ENCODE results near the gene SDK2. TPM values are rescaled to one million over a fixed set of nuclear protein-coding genes. Genes with fewer than 3 reads are reported as not detected.

The SDK2 gene
- polyA plus RNA-seq, 1 of the 3 experiments (the other 2 are of a cell fraction) = 0.02 TPM

DNA sequence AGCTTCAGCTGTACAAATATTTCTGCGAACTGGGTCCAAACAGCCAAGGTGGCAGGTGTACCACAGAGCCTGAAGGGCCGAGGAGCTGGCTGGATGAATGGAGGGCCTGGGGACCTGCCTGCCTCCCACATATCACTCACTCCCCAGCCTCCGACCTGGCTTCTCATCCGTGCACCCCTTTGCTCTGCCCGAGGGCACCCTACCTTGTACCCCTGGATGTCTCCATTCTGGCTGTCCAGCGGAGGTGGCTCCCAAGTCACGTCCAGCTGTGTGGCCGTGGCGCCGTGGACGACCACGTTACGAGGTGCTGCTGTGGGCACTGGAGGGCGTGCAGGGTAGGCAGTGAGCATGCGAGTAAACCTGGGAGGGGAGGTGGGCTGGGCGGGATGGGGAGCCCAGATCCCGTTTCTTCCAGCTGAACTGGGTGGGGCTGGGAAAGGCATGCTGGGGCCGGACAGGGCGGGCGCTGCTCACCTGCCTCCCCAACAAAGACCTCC lies 265.2 kb downstream of the SDK2 start:
- Histone ChIP-seq H3K27me3 (ENCODE audit: insufficient read depth) (peaks cover 16% of the 10 kb centered on the region), H3K9me3 (no peaks in the 10 kb centered on the region), H3K4me3 (ENCODE audit: low read depth in 2 of 2, low read length in 1 of 2) (no peak overlapping the region), H2AFZ (ENCODE audit: low read depth) (no peak overlapping the region), H3K4me2 (no peak overlapping the region), H3K9ac (no peak overlapping the region), H4K20me1 (ENCODE audit: insufficient read depth) (no peaks in the 10 kb centered on the region), H3K36me3 (replicated peaks in 1 of 2; ENCODE audit: control insufficient read depth in 1 of 2, insufficient read depth in 2 of 2, low read length in 1 of 2) (no peaks in the 10 kb centered on the region), H3K9me2 (no peaks in the 10 kb centered on the region), H3F3A (replicated peaks; ENCODE audit: insufficient read depth) (no peaks in the 10 kb centered on the region), H3K79me2 (ENCODE audit: insufficient read depth) (no peaks in the 10 kb centered on the region), H3K4me1 (ENCODE audit: control insufficient read depth in 1 of 2, insufficient read depth in 2 of 2, low read depth in 1 of 2, low read length in 1 of 2) (no peaks in the 10 kb centered on the region), H3K27ac (ENCODE audit: low read depth in 2 of 2, low read length in 1 of 2) (no peak overlapping the region)
- CTCF ChIA-PET = interaction anchor here (0.6 to 20.6 kb wide), 5 partner anchors 9 to 819 kb away, joined by 3 to 691 read pairs (median 8); partner anchors contain the start of gene CPSF4L
- POLR2A ChIA-PET = no interaction called here
- TF ChIP-seq, protein P1, sequence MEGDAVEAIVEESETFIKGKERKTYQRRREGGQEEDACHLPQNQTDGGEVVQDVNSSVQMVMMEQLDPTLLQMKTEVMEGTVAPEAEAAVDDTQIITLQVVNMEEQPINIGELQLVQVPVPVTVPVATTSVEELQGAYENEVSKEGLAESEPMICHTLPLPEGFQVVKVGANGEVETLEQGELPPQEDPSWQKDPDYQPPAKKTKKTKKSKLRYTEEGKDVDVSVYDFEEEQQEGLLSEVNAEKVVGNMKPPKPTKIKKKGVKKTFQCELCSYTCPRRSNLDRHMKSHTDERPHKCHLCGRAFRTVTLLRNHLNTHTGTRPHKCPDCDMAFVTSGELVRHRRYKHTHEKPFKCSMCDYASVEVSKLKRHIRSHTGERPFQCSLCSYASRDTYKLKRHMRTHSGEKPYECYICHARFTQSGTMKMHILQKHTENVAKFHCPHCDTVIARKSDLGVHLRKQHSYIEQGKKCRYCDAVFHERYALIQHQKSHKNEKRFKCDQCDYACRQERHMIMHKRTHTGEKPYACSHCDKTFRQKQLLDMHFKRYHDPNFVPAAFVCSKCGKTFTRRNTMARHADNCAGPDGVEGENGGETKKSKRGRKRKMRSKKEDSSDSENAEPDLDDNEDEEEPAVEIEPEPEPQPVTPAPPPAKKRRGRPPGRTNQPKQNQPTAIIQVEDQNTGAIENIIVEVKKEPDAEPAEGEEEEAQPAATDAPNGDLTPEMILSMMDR (IDR thresholded peaks at IDR 0.05) = no peak
- TF ChIP-seq RXRA (IDR thresholded peaks at IDR 0.05; ENCODE audit: borderline replicate concordance, low read depth) (no peak), CHD2 (IDR thresholded peaks at IDR 0.05; ENCODE audit: low read length, partially characterized antibody) (no peak), MXI1 (IDR thresholded peaks at IDR 0.05; ENCODE audit: low read depth, low read length) (no peak), EZH2phosphoT487 (IDR thresholded peaks at IDR 0.05; ENCODE audit: borderline replicate concordance, low read depth) (no peak), GABPA (IDR thresholded peaks at IDR 0.05; ENCODE audit: low read depth) (no peak), SIN3A (IDR thresholded peaks at IDR 0.05; ENCODE audit: borderline replicate concordance, low read depth, low read length) (no peak), FOSL2 (IDR thresholded peaks at IDR 0.05; ENCODE audit: borderline replicate concordance, low read depth) (no peak), MEF2A (IDR thresholded peaks at IDR 0.05; ENCODE audit: borderline replicate concordance, low read depth) (no peak), NFIC (IDR thresholded peaks at IDR 0.05; ENCODE audit: borderline replicate concordance) (no peak), TCF12 (IDR thresholded peaks at IDR 0.05) (no peak), POLR2AphosphoS5 (IDR thresholded peaks at IDR 0.05; ENCODE audit: low read depth, low read length) (no peak), RFX5 (IDR thresholded peaks at IDR 0.05; ENCODE audit: low read length) (no peak), YY1 (IDR thresholded peaks at IDR 0.05; ENCODE audit: low read depth) (no peak), FOXM1 (IDR thresholded peaks at IDR 0.05; ENCODE audit: low read depth) (no peak)
- TF ChIP-seq, protein P2, sequence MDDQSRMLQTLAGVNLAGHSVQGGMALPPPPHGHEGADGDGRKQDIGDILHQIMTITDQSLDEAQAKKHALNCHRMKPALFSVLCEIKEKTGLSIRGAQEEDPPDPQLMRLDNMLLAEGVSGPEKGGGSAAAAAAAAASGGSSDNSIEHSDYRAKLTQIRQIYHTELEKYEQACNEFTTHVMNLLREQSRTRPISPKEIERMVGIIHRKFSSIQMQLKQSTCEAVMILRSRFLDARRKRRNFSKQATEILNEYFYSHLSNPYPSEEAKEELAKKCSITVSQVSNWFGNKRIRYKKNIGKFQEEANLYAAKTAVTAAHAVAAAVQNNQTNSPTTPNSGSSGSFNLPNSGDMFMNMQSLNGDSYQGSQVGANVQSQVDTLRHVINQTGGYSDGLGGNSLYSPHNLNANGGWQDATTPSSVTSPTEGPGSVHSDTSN (IDR thresholded peaks at IDR 0.05) = no peak
- TF ChIP-seq, protein P3, sequence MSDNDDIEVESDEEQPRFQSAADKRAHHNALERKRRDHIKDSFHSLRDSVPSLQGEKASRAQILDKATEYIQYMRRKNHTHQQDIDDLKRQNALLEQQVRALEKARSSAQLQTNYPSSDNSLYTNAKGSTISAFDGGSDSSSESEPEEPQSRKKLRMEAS (IDR thresholded peaks at IDR 0.05; ENCODE audit: low read depth) = no peak
- TF ChIP-seq, protein P4, sequence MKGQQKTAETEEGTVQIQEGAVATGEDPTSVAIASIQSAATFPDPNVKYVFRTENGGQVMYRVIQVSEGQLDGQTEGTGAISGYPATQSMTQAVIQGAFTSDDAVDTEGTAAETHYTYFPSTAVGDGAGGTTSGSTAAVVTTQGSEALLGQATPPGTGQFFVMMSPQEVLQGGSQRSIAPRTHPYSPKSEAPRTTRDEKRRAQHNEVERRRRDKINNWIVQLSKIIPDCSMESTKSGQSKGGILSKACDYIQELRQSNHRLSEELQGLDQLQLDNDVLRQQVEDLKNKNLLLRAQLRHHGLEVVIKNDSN (IDR thresholded peaks at IDR 0.05; ENCODE audit: borderline replicate concordance, low read depth) = no peak
- TF ChIP-seq, protein P5, sequence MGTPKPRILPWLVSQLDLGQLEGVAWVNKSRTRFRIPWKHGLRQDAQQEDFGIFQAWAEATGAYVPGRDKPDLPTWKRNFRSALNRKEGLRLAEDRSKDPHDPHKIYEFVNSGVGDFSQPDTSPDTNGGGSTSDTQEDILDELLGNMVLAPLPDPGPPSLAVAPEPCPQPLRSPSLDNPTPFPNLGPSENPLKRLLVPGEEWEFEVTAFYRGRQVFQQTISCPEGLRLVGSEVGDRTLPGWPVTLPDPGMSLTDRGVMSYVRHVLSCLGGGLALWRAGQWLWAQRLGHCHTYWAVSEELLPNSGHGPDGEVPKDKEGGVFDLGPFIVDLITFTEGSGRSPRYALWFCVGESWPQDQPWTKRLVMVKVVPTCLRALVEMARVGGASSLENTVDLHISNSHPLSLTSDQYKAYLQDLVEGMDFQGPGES (IDR thresholded peaks at IDR 0.05; ENCODE audit: low read depth, low read length) = no peak
- TF ChIP-seq, protein P6, sequence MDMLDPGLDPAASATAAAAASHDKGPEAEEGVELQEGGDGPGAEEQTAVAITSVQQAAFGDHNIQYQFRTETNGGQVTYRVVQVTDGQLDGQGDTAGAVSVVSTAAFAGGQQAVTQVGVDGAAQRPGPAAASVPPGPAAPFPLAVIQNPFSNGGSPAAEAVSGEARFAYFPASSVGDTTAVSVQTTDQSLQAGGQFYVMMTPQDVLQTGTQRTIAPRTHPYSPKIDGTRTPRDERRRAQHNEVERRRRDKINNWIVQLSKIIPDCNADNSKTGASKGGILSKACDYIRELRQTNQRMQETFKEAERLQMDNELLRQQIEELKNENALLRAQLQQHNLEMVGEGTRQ (IDR thresholded peaks at IDR 0.05; ENCODE audit: borderline replicate concordance, low read depth, low read length) = no peak
- no peak for DNase-seq
- WGBS (ENCODE audit: low lambda C conversion rate) = 84% methylated on average over 20 of the region's 20 CpGs
